ENCODE measurements around the gene TXNRD1. TPM values are rescaled to one million over a fixed set of nuclear protein-coding genes. Genes with fewer than 3 reads are reported as not detected.

Gene TXNRD1
- total and polyA plus RNA-seq, 8 donors, result 19.4 to 208 (median 76.8) TPM

GRCh38 chr12:104348283-104348993 lies 132.9 kb downstream of the TXNRD1 start:
- H3K4me3 ChIP-seq, result no peak overlapping the region
- H3K9me3 ChIP-seq, result no peaks in the 10 kb centered on the region
- H3K27me3 ChIP-seq, result no peaks in the 10 kb centered on the region
- H3K36me3 ChIP-seq, result peaks cover 61 to 100% (median 93%) of the 10 kb centered on the region in 4 donors
- DNase-seq, result no peak
- WGBS, 5 donors, result 87 to 97% (median 96%) methylated on average over 11 of the region's 11 CpGs
- intact Hi-C loops (cut with DNase I; ENCODE audit: low total_unique reads), result no loop called here
- peaks cover 0 to 8% (median 3%) of the 10 kb centered on the region in 4 donors for H3K4me1 ChIP-seq
- TF ChIP-seq POLR2AphosphoS5 (IDR thresholded peaks at IDR 0.05) (no peak), EP300 (IDR thresholded peaks at IDR 0.05) (no peak)
- no peak overlapping the region for H3K27ac ChIP-seq

DNA sequence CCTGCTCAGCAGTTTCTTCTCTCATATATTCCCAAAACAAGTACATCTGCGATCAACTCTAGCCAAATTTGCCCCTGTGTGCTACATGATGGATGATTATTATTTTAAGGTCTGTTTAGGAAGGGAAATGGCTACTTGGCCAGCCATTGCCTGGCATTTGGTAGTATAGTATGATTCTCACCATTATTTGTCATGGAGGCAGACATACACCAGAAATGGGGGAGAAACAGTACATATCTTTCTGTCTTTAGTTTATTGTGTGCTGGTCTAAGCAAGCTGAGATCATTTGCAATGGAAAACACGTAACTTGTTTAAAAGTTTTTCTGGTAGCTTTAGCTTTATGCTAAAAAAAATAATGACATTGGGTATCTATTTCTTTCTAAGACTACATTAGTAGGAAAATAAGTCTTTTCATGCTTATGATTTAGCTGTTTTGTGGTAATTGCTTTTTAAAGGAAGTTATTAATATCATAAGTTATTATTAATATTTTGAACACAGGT lies 133.5 kb downstream of the TXNRD1 start:
- 93 to 98% (median 97%) methylated on average over 2 of the region's 2 CpGs for WGBS, 5 donors
- intact Hi-C loops (cut with DNase I; ENCODE audit: low total_unique reads), result no loop called here
- TF ChIP-seq, protein P1, sequence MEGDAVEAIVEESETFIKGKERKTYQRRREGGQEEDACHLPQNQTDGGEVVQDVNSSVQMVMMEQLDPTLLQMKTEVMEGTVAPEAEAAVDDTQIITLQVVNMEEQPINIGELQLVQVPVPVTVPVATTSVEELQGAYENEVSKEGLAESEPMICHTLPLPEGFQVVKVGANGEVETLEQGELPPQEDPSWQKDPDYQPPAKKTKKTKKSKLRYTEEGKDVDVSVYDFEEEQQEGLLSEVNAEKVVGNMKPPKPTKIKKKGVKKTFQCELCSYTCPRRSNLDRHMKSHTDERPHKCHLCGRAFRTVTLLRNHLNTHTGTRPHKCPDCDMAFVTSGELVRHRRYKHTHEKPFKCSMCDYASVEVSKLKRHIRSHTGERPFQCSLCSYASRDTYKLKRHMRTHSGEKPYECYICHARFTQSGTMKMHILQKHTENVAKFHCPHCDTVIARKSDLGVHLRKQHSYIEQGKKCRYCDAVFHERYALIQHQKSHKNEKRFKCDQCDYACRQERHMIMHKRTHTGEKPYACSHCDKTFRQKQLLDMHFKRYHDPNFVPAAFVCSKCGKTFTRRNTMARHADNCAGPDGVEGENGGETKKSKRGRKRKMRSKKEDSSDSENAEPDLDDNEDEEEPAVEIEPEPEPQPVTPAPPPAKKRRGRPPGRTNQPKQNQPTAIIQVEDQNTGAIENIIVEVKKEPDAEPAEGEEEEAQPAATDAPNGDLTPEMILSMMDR (IDR thresholded peaks at IDR 0.05), result no peak
- no peak for TF ChIP-seq EP300 (IDR thresholded peaks at IDR 0.05)
- no peak for TF ChIP-seq POLR2AphosphoS5 (IDR thresholded peaks at IDR 0.05)
- TF ChIP-seq POLR2A (IDR thresholded peaks at IDR 0.05), result no peak
- Histone ChIP-seq H3K27me3 (no peaks in the 10 kb centered on the region), H3K4me1 (peaks cover 0 to 8% (median 3%) of the 10 kb centered on the region in 4 donors), H3K27ac (no peak overlapping the region), H3K4me3 (no peak overlapping the region), H3K9me3 (no peaks in the 10 kb centered on the region), H3K36me3 (peaks cover 61 to 100% (median 93%) of the 10 kb centered on the region in 4 donors)
- no peak for DNase-seq

GRCh38 chr12:104350211-104351056 lies 134.9 kb downstream of the TXNRD1 start:
- TF ChIP-seq POLR2AphosphoS5 (IDR thresholded peaks at IDR 0.05), result no peak
- no peak for TF ChIP-seq EP300 (IDR thresholded peaks at IDR 0.05)
- TF ChIP-seq, protein P1 (IDR thresholded peaks at IDR 0.05), result no peak
- TF ChIP-seq POLR2A (IDR thresholded peaks at IDR 0.05), result no peak
- no peaks in the 10 kb centered on the region for H3K9me3 ChIP-seq
- peaks cover 61 to 96% (median 93%) of the 10 kb centered on the region in 4 donors for H3K36me3 ChIP-seq
- intact Hi-C loops (cut with DNase I; ENCODE audit: low total_unique reads), result no loop called here
- no peak overlapping the region for H3K4me3 ChIP-seq
- no peak for DNase-seq
- WGBS, 5 donors, result 86 to 93% (median 89%) methylated on average over 8 of the region's 8 CpGs
- H3K4me1 ChIP-seq, result peaks cover 0 to 4% (median 0%) of the 10 kb centered on the region in 4 donors
- H3K27me3 ChIP-seq, result no peaks in the 10 kb centered on the region
- H3K27ac ChIP-seq, result no peak overlapping the region

DNA sequence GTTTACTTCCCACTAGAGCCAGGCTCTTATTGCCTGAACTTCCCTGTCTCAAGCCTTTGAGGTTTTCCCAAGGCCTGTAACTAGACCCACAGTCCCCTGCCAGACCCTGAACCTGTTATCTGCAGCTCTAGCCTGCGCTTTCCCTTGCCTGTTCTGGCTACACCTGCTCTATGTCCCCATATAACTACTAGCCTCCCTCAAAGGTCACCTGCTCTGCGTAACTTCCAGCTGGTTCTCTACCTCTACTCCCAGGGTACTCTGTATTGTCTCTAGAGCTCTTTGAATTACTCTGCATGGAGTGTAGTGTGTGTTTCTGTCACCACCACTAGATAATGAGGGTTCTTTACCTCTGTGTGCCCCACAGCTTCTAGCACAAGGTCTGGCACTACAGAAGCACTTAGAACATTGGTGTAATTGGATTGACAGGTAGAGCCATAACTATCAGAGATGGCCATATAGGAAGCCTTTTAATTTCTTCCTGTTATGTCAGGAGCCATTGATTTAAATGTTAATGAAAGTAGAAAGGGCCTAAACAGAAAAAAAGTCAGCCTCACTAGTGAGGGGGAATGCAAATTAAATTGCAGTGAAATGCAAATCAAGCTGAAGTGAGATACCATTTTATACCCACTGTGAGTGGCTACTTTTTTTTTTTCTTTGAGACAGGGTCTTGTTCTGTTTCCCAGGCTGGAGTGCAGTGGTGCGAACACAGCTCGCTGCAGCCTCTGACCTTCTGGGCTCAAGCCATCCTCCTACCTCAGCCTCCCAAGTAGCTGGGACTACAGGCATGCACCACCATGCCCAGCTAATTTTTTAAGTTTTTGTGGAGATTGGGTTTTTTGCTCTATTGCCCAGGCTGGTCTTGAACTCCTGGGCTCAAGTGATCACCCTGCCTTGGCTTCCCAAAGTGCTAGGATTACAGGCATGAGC lies 135.7 kb downstream of the TXNRD1 start:
- Histone ChIP-seq H3K4me1 (peaks cover 0 to 2% (median 0%) of the 10 kb centered on the region in 4 donors), H3K4me3 (no peak overlapping the region), H3K27me3 (no peaks in the 10 kb centered on the region), H3K9me3 (no peaks in the 10 kb centered on the region), H3K27ac (no peak overlapping the region), H3K36me3 (peaks cover 57 to 89% (median 84%) of the 10 kb centered on the region in 4 donors)
- intact Hi-C loops (cut with DNase I; ENCODE audit: low total_unique reads), result no loop called here
- WGBS, 5 donors, result 96 to 99% (median 96%) methylated on average over 4 of the region's 4 CpGs
- no peak for DNase-seq
- no peak for TF ChIP-seq POLR2AphosphoS5 (IDR thresholded peaks at IDR 0.05)
- TF ChIP-seq POLR2A (IDR thresholded peaks at IDR 0.05), result no peak
- no peak for TF ChIP-seq EP300 (IDR thresholded peaks at IDR 0.05)
- TF ChIP-seq, protein P1 (IDR thresholded peaks at IDR 0.05), result no peak
